Fibroblast of lung (primary cell): ENCODE measurements around the gene VIPAS39. TPM values are rescaled to one million over a fixed set of nuclear protein-coding genes. Genes with fewer than 3 reads are reported as not detected.
A peak's percentile ranks its signal among the peaks of the same experiment; 100 is the strongest.

Experiments
- DNase-seq, 2 donors: peaks; one replicate each; pipeline versions ENCODE4 v3.0.0 to v3.0.0-alpha.2; 2010; ENCODE audit warnings: low read depth in 2 of 2
- H2AFZ ChIP-seq: 2 replicates; pipeline ENCODE4 v1.5.1; 2012; ENCODE audit warnings: low read length, control low read depth, inconsistent platforms
- H3K27ac ChIP-seq: 2 replicates; pipeline ENCODE4 v1.5.1; 2011; ENCODE audit warnings: low read length, control low read depth; ENCODE audit not compliant: insufficient read depth
- H3K27me3 ChIP-seq: 2 replicates; pipeline ENCODE4 v1.5.1; 2011; ENCODE audit warnings: mild to moderate bottlenecking, low read length; ENCODE audit not compliant: control insufficient read depth, insufficient read depth
- H3K36me3 ChIP-seq: 2 replicates; pipeline ENCODE4 v1.5.1; 2011; ENCODE audit warnings: low read length; ENCODE audit not compliant: control insufficient read depth, insufficient read depth
- H3K4me1 ChIP-seq: 2 replicates; pipeline ENCODE4 v1.5.1; 2011; ENCODE audit warnings: low read length; ENCODE audit not compliant: control insufficient read depth, insufficient read depth; ENCODE audit errors: extremely low read depth
- H3K4me2 ChIP-seq: 2 replicates; pipeline ENCODE4 v1.5.1; 2011; ENCODE audit warnings: low read length, control low read depth; ENCODE audit not compliant: insufficient read depth; ENCODE audit errors: extremely low read depth
- H3K4me3 ChIP-seq, 4 experiments: fragments of 200-600 bp in 1 of 4; sonication (generic) in 1 of 4; replicated peaks in 1 of 4; 2 replicates each; pipeline ENCODE4 v1.5.1; 2011 to 2016; ENCODE audit warnings: low read length in 4 of 4, low read depth in 3 of 4, mild to moderate bottlenecking in 3 of 4, control low read depth in 2 of 4, inconsistent platforms in 1 of 4, mixed read lengths in 1 of 4; ENCODE audit not compliant: insufficient read depth in 1 of 4; ENCODE audit errors: control extremely low read depth in 1 of 4
- H3K79me2 ChIP-seq: 2 replicates; pipeline ENCODE4 v1.5.1; 2012; ENCODE audit warnings: mild to moderate bottlenecking, low read length, inconsistent platforms; ENCODE audit not compliant: control insufficient read depth, insufficient read depth
- H3K9ac ChIP-seq: 2 replicates; pipeline ENCODE4 v1.5.1; 2011; ENCODE audit warnings: mild to moderate bottlenecking, low read length, control low read depth; ENCODE audit not compliant: insufficient read depth
- H3K9me3 ChIP-seq: 2 replicates; pipeline ENCODE4 v1.5.1; 2012; ENCODE audit warnings: low read depth, low read length; ENCODE audit not compliant: control insufficient read depth, insufficient read depth
- H4K20me1 ChIP-seq: 2 replicates; pipeline ENCODE4 v1.5.1; 2011; ENCODE audit warnings: low read length; ENCODE audit not compliant: control insufficient read depth, insufficient read depth; ENCODE audit errors: extremely low read depth
- EZH2 ChIP-seq: IDR thresholded peaks from 2 replicates; pipeline ENCODE4 v1.5.1; 2012; ENCODE audit warnings: low read length, control low read depth, mild to moderate bottlenecking; ENCODE audit errors: missing control alignments
- polyA plus RNA-seq, 2 donors: library from polyadenylated mRNA; depleted of rRNA in 1 of 2; stranded (reverse) in 1 of 2; unstranded in 1 of 2; fragments of >200 nt; gene quantifications; 2 replicates each; pipeline ENCODE4 v1.2.1, GENCODE V29; 2011 to 2012; ENCODE audit warnings: missing spikeins in 1 of 2
- total RNA-seq: library from RNA; depleted of rRNA; stranded (reverse); fragments of >200 nt; gene quantifications from 2 replicates; pipeline ENCODE4 v1.2.1, GENCODE V29; 2014
- TF ChIP-seq, protein P1 (sequence below), 2 donors: IDR thresholded peaks in 1 of 2; conservative IDR thresholded peaks in 1 of 2; 1 replicate in 1 of 2; 2 replicates in 1 of 2; pipeline ENCODE4 v1.5.1; 2011 to 2012; ENCODE audit warnings: low read length in 2 of 2, control low read depth in 1 of 2, inconsistent platforms in 1 of 2, low read depth in 1 of 2, mild to moderate bottlenecking in 1 of 2

VIPAS39 gene
- total and polyA plus RNA-seq, 2 donors (not counting 1 experiment from before 2014, with no cell fraction given) = 28.1 to 28.2 TPM

DNA sequence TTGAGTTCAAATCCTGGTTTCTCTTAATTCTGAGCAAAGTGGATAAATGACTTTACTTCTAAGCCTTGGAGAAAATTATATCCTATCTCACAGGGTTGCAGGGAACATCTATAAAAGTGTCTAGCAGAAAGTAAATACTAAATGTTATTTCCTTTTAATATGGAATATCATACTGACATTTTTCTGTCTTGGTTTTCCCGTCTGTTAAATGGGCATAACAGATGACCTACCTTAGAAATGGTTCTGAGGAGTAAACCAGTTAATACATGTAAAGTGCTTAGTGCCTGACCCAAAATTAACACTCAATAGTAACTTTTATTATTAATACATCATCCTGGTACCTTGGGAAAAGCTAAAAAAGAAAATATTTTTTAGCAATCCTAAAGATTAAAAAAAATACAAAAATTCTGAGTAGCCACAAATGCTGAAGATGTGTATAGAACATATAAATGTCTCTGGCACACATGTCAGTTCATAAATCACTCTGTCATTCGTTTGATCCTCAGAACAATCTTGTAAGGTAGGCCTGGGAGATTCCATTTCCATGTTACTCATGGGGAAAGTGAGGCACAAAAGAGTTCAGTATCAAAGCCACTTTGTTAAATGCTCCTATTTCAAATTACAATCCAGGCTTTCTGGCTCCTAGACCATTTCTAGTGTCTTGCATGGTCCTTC is 1.3 kb downstream of the VIPAS39 start:
- Histone ChIP-seq H3K4me1 (peaks cover 2% of the 10 kb centered on the region), H2AFZ (no peak overlapping the region), H3K4me2 (peak overlapping the region; percentile 74), H3K4me3 (peak overlapping the region; percentile 72 to 99 (median 87)), H4K20me1 (peaks cover 2% of the 10 kb centered on the region), H3K9me3 (no peaks in the 10 kb centered on the region), H3K36me3 (peaks cover 4% of the 10 kb centered on the region), H3K27me3 (no peaks in the 10 kb centered on the region), H3K27ac (no peak overlapping the region), H3K79me2 (peaks cover 31% of the 10 kb centered on the region), H3K9ac (no peak overlapping the region)
- no peak for DNase-seq
- TF ChIP-seq, protein P1, sequence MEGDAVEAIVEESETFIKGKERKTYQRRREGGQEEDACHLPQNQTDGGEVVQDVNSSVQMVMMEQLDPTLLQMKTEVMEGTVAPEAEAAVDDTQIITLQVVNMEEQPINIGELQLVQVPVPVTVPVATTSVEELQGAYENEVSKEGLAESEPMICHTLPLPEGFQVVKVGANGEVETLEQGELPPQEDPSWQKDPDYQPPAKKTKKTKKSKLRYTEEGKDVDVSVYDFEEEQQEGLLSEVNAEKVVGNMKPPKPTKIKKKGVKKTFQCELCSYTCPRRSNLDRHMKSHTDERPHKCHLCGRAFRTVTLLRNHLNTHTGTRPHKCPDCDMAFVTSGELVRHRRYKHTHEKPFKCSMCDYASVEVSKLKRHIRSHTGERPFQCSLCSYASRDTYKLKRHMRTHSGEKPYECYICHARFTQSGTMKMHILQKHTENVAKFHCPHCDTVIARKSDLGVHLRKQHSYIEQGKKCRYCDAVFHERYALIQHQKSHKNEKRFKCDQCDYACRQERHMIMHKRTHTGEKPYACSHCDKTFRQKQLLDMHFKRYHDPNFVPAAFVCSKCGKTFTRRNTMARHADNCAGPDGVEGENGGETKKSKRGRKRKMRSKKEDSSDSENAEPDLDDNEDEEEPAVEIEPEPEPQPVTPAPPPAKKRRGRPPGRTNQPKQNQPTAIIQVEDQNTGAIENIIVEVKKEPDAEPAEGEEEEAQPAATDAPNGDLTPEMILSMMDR (conservative IDR thresholded peaks at IDR 0.05 in 1 of 2, IDR thresholded peaks at IDR 0.05 in 1 of 2; ENCODE audit: low read depth in 1 of 2, low read length in 2 of 2) = no peak
- no peak for TF ChIP-seq EZH2

DNA sequence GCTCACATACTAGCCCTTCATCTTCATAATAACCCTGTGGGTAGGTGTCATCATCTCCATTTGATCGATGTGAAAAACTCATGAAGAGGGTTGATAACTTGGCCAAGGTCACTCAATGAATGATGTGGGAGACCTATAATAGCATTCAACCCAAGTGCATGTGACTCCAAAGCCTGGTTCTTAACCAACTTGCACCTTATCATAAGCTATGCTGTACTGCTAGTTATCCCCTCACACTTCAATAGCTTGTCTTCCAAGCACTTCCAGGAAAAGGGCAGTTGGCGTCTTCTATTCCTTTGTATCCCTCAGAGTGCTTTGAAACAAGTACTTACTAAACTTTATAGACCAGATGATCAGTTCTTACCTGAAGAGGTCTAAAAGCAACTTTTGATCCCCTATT is 15.2 kb downstream of the VIPAS39 start:
- Histone ChIP-seq H3K9me3 (no peaks in the 10 kb centered on the region), H3K4me1 (no peaks in the 10 kb centered on the region), H3K27ac (no peak overlapping the region), H4K20me1 (no peaks in the 10 kb centered on the region), H3K4me3 (no peak overlapping the region), H3K27me3 (no peaks in the 10 kb centered on the region), H3K4me2 (no peak overlapping the region), H3K79me2 (no peaks in the 10 kb centered on the region), H3K36me3 (peaks cover 5% of the 10 kb centered on the region), H3K9ac (no peak overlapping the region), H2AFZ (no peak overlapping the region)
- DNase-seq = no peak
- TF ChIP-seq, protein P1 (conservative IDR thresholded peaks at IDR 0.05 in 1 of 2, IDR thresholded peaks at IDR 0.05 in 1 of 2; ENCODE audit: low read depth in 1 of 2, low read length in 2 of 2) = no peak
- no peak for TF ChIP-seq EZH2

DNA sequence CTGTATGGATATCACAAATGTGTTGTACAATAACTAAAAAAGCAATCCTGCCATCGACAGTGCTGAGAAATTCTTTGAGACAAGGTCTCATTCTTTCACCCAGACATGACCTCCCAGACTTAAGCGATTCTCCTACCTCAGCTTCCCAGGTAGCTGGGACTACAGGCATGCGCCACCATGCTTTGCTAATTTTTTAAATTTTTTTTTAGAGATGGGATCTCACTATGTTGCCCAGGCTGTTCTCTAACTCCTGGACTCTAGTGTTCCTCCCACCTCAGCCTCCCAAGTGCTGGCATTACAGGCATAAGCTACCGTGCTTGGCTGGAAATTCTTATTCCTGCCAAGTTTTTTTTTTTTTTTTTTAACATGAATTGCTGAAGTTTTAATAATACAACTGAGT is 17.5 kb downstream of the VIPAS39 start:
- no peak overlapping the region for H3K4me2 ChIP-seq
- H3K4me1 ChIP-seq = peaks cover 4% of the 10 kb centered on the region
- no peak overlapping the region for H2AFZ ChIP-seq
- peaks cover 8% of the 10 kb centered on the region for H3K36me3 ChIP-seq
- H3K9ac ChIP-seq = no peak overlapping the region
- no peak overlapping the region for H3K4me3 ChIP-seq
- H3K79me2 ChIP-seq = no peaks in the 10 kb centered on the region
- no peak for DNase-seq
- H4K20me1 ChIP-seq = no peaks in the 10 kb centered on the region
- H3K27me3 ChIP-seq = no peaks in the 10 kb centered on the region
- H3K27ac ChIP-seq = no peak overlapping the region
- no peak for TF ChIP-seq EZH2
- TF ChIP-seq, protein P1 (conservative IDR thresholded peaks at IDR 0.05 in 1 of 2, IDR thresholded peaks at IDR 0.05 in 1 of 2; ENCODE audit: low read depth in 1 of 2, low read length in 2 of 2) = no peak
- H3K9me3 ChIP-seq = no peaks in the 10 kb centered on the region
